ENCODE results near the gene NDFIP2.

GRCh38 chr13:79496188-79496587, 15.2 kb downstream of the NDFIP2 start:
- no peak for TF ChIP-seq POLR2A (IDR thresholded peaks at IDR 0.05)
- no peak for TF ChIP-seq CTCF (IDR thresholded peaks at IDR 0.05 in 4 of 5, conservative IDR thresholded peaks at IDR 0.05 in 1 of 5)
